HepG2 (cell line): Measurements from ENCODE around the gene MBNL3. TPM values are rescaled to one million over a fixed set of nuclear protein-coding genes. Genes with fewer than 3 reads are reported as not detected.

ENCODE experiments used
- AGO2 ChIP-seq: fragments of 200-400 bp; formaldehyde crosslinking; optimal IDR thresholded peaks from 2 replicates; pipeline ENCODE3; 2017; ENCODE audit warnings: mild to moderate bottlenecking, low read depth, low read length, moderate library complexity
- ATF2 ChIP-seq: sonication (generic); formaldehyde crosslinking; IDR thresholded peaks from 2 replicates; pipeline ENCODE4 v1.4.0; 2020; ENCODE audit warnings: missing genetic modification reagents
- ATRX ChIP-seq: sonication (generic); formaldehyde crosslinking; IDR thresholded peaks from 2 replicates; pipeline ENCODE4 v1.4.0; 2020; ENCODE audit warnings: missing genetic modification reagents, borderline replicate concordance
- BCL6 ChIP-seq: IDR thresholded peaks from 2 replicates; pipeline ENCODE4 v1.6.1; 2016; ENCODE audit warnings: missing genetic modification reagents, missing compliant biosample characterization
- CERS6 ChIP-seq: sonication (generic); formaldehyde crosslinking; IDR thresholded peaks from 2 replicates; pipeline ENCODE4 v1.5.0; 2020; ENCODE audit warnings: missing genetic modification reagents
- HNRNPL ChIP-seq: fragments of 200-400 bp; formaldehyde crosslinking; IDR thresholded peaks from 2 replicates; pipeline ENCODE4 v1.6.1; 2017; ENCODE audit warnings: mild to moderate bottlenecking, low read depth, low read length
- NFAT5 ChIP-seq: sonication (generic); formaldehyde crosslinking; IDR thresholded peaks from 2 replicates; pipeline ENCODE4 v1.4.0; 2020; ENCODE audit warnings: missing genetic modification reagents
- PAWR ChIP-seq: sonication (generic); formaldehyde crosslinking; IDR thresholded peaks from 2 replicates; pipeline ENCODE4 v1.4.0; 2020; ENCODE audit warnings: missing genetic modification reagents, mild to moderate bottlenecking, borderline replicate concordance
- POLR2A ChIP-seq, 2 experiments: IDR thresholded peaks; 2 replicates each; pipeline ENCODE4 v1.6.1; 2011; ENCODE audit warnings: low read depth in 2 of 2, low read length in 2 of 2, mild to moderate bottlenecking in 1 of 2, moderate library complexity in 1 of 2; ENCODE audit not compliant: insufficient read depth in 1 of 2
- RAD21 ChIP-seq: fragments of 450-650 bp; formaldehyde crosslinking; IDR thresholded peaks from 2 replicates; pipeline ENCODE4 v1.5.0; 2020; ENCODE audit warnings: mild to moderate bottlenecking
- SAP130 ChIP-seq: IDR thresholded peaks from 2 replicates; pipeline ENCODE4 v1.6.1; 2016; ENCODE audit warnings: low read depth
- TAF1 ChIP-seq: sonication (generic); formaldehyde crosslinking; IDR thresholded peaks from 2 replicates; pipeline ENCODE4 v1.4.0; 2020; ENCODE audit warnings: missing genetic modification reagents
- ZBTB49 ChIP-seq: sonication (generic); formaldehyde crosslinking; IDR thresholded peaks from 2 replicates; pipeline ENCODE4 v1.4.0; 2020; ENCODE audit warnings: missing genetic modification reagents, borderline replicate concordance
- ZFP91 ChIP-seq: sonication (generic); formaldehyde crosslinking; IDR thresholded peaks from 2 replicates; pipeline ENCODE4 v1.9.0; 2022; ENCODE audit warnings: missing genetic modification reagents, mild to moderate bottlenecking, borderline replicate concordance
- ZNF362 ChIP-seq: sonication (generic); formaldehyde crosslinking; IDR thresholded peaks from 2 replicates; pipeline ENCODE4 v1.4.0; 2020; ENCODE audit warnings: missing genetic modification reagents, mild to moderate bottlenecking, borderline replicate concordance
- polyA plus RNA-seq, 8 experiments: library from polyadenylated mRNA; depleted of rRNA in 3 of 8; stranded (reverse) in 7 of 8; unstranded in 1 of 8; fragments of >200 nt; fragmentation: Illumina TruSeq in 4 of 8; extraction: Trizol in 4 of 8; gene quantifications; 2 replicates each; pipeline versions ENCODE4 v1.2.1 to v1.2.3, GENCODE V29; 2011 to 2016; ENCODE audit warnings: low read depth in 4 of 8, missing spikeins in 1 of 8, mixed read lengths in 1 of 8; ENCODE audit not compliant: insufficient read depth in 1 of 8
- total RNA-seq, 5 experiments: library from RNA; depleted of rRNA; stranded (reverse); fragments of >200 nt; fragmentation: Illumina TruSeq; extraction: Trizol; gene quantifications; 2 replicates each; pipeline ENCODE4 v1.2.3, GENCODE V29; 2016; ENCODE audit warnings: low read depth in 1 of 5

MBNL3 gene
- total and polyA plus RNA-seq, 2 of the 13 experiments (the other 11 are each of a cell fraction or from before 2014, with no cell fraction given): 155 to 257 TPM

GRCh38 chrX:132488819-132489577 is at the start of gene MBNL3 (continued):
- peak; percentile 73 for TF ChIP-seq TAF1 (CRISPR knock-in tag)
- peak; percentile 99 for TF ChIP-seq AGO2
- peak; percentile 48; the same call in 1 of the 2 replicates for TF ChIP-seq SAP130
- TF ChIP-seq ATRX (CRISPR knock-in tag): no peak
- no peak for TF ChIP-seq NFAT5 (CRISPR knock-in tag)
- peak; percentile 31; the same call in 1 of the 2 replicates for TF ChIP-seq ZFP91 (CRISPR knock-in tag)
- no peak for TF ChIP-seq ZNF362 (CRISPR knock-in tag)
- no peak for TF ChIP-seq ATF2 (CRISPR knock-in tag)
- TF ChIP-seq BCL6 (CRISPR knock-in tag): 0 out of 2 replicates have a peak, but pooled peaks have one; percentile 24
- peak in 1 of 2 experiments; percentile 29; a peak in 2 of 4 replicates for TF ChIP-seq POLR2A (IDR thresholded peaks at IDR 0.05; ENCODE audit: insufficient read depth in 1 of 2, low read depth in 2 of 2, low read length in 2 of 2)
- TF ChIP-seq ZBTB49 (CRISPR knock-in tag): no peak
- TF ChIP-seq PAWR (CRISPR knock-in tag): no peak
- TF ChIP-seq HNRNPL: 0 out of 2 replicates have a peak, but pooled peaks have one; percentile 60
- no peak for TF ChIP-seq RAD21 (CRISPR knock-in tag)
- TF ChIP-seq CERS6 (CRISPR knock-in tag): no peak
